ENCODE measurements around the gene MPEG1.

The MPEG1 gene

DNA sequence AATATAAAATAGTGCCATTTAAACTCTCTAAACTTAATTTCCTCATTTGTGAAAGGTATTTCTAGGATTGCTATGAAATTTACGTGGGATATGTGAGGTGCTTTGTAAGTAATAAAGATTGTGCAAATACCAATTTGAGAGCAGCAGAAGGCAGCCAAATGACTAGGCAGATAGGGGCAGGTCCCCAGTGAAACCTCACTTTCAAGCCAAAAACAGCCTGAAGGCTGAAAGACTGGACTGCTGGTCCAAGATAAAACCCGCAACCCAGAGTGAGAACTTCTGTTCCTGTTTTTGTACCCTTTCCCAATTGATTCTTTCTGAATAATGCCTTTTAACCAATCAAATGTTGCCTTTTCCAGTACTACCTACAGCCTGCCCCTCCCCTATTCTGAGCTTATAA is 33.6 kb downstream of the MPEG1 start:
- TF ChIP-seq, protein P1, sequence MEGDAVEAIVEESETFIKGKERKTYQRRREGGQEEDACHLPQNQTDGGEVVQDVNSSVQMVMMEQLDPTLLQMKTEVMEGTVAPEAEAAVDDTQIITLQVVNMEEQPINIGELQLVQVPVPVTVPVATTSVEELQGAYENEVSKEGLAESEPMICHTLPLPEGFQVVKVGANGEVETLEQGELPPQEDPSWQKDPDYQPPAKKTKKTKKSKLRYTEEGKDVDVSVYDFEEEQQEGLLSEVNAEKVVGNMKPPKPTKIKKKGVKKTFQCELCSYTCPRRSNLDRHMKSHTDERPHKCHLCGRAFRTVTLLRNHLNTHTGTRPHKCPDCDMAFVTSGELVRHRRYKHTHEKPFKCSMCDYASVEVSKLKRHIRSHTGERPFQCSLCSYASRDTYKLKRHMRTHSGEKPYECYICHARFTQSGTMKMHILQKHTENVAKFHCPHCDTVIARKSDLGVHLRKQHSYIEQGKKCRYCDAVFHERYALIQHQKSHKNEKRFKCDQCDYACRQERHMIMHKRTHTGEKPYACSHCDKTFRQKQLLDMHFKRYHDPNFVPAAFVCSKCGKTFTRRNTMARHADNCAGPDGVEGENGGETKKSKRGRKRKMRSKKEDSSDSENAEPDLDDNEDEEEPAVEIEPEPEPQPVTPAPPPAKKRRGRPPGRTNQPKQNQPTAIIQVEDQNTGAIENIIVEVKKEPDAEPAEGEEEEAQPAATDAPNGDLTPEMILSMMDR (IDR thresholded peaks at IDR 0.05; ENCODE audit: low read depth, low read length) = no peak
- H3K4me3 ChIP-seq (ENCODE audit: low read depth, low read length) = no peak overlapping the region

DNA sequence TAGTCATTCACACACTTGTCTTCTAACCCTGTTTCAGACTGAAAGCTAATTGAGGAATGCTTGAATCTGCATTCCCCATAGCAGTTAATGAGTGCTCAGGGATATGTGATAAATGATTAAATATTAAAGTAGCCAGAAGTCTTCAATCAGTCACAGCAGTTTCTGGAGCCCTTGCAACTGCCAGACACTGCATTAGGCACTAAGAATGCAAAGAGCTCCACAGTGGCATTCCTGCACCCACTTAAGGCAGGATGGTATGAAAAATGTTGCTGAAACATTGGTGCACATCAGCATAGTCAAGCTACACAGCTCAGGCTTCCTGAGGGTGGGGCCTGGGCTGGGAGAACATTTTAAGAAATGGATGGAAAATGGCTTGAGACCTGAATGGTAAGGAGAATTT is 34.3 kb downstream of the MPEG1 start:
- H3K4me3 ChIP-seq (ENCODE audit: low read depth, low read length) = no peak overlapping the region
- TF ChIP-seq, protein P1 (IDR thresholded peaks at IDR 0.05; ENCODE audit: low read depth, low read length) = no peak

- H3K4me3 ChIP-seq (ENCODE audit: low read depth, low read length) = no peak overlapping the region
- TF ChIP-seq, protein P1 (IDR thresholded peaks at IDR 0.05; ENCODE audit: low read depth, low read length) = no peak
These were observed 36.4 kb downstream of the MPEG1 start for GRCh38 chr11:59176330-59176729.

DNA sequence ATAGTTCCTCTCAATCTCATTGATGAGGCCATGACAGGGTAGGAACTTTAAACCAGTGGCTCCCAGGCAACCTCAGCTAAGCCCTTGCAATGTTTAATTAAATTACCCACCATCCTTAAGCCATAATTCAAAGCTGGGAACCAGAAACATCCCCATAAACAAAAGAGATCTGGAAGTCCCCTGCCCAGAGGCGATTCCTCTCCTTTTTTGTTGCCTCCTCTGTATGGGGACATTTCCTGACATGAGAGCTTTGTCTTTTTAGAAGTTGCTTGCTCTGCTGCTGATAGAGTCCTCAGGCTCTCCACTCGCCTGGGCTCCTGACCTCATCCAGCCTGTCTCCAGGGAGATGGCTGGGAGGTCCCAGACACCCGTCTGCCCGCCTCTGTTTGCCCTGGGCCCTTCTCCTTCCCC is 37.6 kb downstream of the MPEG1 start:
- H3K4me3 ChIP-seq (ENCODE audit: low read depth, low read length) = no peak overlapping the region
- TF ChIP-seq, protein P1 (IDR thresholded peaks at IDR 0.05; ENCODE audit: low read depth, low read length) = no peak

GRCh38 chr11:59174664-59175033 is 38.1 kb downstream of the MPEG1 start:
- peak overlapping the region; percentile 82; the same call in 1 of the 2 replicates for H3K4me3 ChIP-seq (ENCODE audit: low read depth, low read length)
- TF ChIP-seq, protein P1 (IDR thresholded peaks at IDR 0.05; ENCODE audit: low read depth, low read length) = no peak

DNA sequence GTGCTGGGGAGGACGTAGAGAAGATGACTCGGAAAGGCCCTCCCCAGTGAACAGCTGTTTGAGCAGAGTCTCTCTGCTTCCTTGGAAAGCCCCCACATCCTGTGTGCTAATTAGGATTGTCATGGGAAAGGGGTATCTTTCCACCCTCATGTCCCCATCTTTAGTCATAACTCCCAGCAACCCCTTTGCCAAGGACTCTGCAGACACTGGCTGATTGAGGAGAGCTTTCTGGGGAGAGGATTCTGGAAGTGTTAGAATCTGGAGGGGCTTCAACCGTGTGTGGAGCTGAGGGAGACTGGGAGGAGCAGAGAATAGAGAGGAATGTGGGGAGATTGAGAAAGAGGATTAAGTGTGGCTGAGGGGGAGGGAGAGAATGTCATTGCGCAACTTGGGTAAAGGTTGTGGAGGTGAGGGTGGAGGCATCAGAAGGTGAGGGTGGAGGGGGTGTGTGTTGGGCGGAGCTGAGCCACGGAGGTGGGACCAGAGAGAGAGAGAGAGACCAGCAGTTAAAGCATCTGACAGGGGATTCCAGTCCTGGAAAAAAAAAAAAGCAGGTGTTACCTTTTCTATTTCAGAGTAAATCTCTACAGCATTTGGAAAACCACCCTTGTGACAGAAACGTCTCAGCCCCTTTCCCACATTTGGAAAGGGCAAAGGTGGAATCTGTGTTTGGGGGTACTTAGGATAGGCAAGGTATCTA is 38.6 kb downstream of the MPEG1 start:
- TF ChIP-seq, protein P1 (IDR thresholded peaks at IDR 0.05; ENCODE audit: low read depth, low read length) = no peak
- peak overlapping the region; percentile 82 for H3K4me3 ChIP-seq (ENCODE audit: low read depth, low read length)

DNA sequence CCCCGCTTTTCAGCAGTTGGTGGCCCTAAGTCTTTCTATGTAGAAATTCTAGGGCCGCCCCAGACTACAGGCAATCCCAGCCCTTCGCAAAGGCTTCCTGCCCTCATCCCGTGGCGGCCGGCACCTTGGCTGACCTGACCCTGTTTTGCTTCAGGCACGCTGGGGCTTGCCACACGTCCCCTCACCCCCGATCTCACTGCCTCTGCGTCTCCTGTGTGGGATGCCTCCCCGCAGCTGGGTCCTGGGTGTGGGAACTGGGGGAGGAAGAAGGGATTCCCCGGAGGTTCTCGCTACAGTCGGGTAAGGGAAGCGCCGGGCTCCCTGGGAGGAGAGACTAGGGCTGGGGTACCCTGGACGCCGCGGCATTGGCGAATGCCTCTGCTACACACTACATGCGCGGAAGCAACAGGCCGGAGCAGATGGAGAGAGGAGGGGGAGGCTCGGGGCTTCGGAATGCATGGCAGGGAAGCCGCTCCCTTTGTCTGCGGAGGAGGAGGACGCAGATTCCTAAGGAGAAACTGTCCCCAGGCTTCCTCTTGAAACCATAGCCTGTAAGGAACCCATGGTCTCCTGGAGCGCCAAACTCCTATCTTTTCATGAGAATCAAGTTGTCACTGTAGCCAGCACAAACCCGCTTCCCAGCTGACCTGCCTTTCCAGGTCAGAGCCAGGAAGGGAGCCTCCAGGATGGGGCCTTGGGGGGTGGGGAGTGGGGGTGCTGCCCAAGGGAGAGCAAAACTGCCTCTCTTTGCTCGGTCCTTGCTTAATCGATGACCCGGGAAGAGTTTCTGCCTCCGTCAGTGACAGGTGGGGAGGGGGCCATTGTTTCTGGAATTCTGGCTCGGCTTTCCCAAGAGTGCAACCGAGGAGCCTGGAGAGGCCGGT is 39.4 kb downstream of the MPEG1 start:
- H3K4me3 ChIP-seq (ENCODE audit: low read depth, low read length) = peak overlapping the region; percentile 82
- TF ChIP-seq, protein P1 (IDR thresholded peaks at IDR 0.05; ENCODE audit: low read depth, low read length) = no peak
